Common myeloid progenitor, CD34-positive (primary cell): ENCODE results near the gene TUT4.
A peak's percentile ranks its signal among the peaks of the same experiment; 100 is the strongest.

Experiments
- CTCF ChIA-PET: fragments of 350-600 bp; sonication (Branson Sonifier 250); formaldehyde crosslinking; loops from one replicate; lab custom pipeline; 2021; ENCODE audit warnings: antibody characterized with exemption; lab: Charles Lee
- POLR2A ChIA-PET: fragments of 350-600 bp; sonication (Branson Sonifier 250); formaldehyde crosslinking; loops from one replicate; lab custom pipeline; 2021; ENCODE audit warnings: antibody characterized with exemption; lab: Charles Lee
- DNase-seq, 3 donors: peaks; one replicate each; pipeline versions ENCODE4 v3.0.0 to v3.0.0-alpha.2; 2013
- H3K27ac ChIP-seq, 2 experiments: 1 replicate in 1 of 2; 2 replicates in 1 of 2; pipeline ENCODE4 v1.7.0; 2013; ENCODE audit warnings: inconsistent platforms in 2 of 2, low read length in 2 of 2, mild to moderate bottlenecking in 2 of 2, low read depth in 1 of 2, moderate library complexity in 1 of 2; ENCODE audit not compliant: severe bottlenecking in 2 of 2, insufficient read depth in 1 of 2, poor library complexity in 1 of 2
- H3K27me3 ChIP-seq, 5 experiments: replicated peaks in 2 of 5; 1 replicate in 3 of 5; 2 replicates in 2 of 5; pipeline versions ENCODE4 v1.6.1 to v1.7.0; 2013; ENCODE audit warnings: low read length in 4 of 5, mild to moderate bottlenecking in 2 of 5, moderate library complexity in 2 of 5, inconsistent platforms in 1 of 5; ENCODE audit not compliant: insufficient read depth in 5 of 5, control insufficient read depth in 4 of 5
- H3K36me3 ChIP-seq, 4 experiments: 1 replicate in 2 of 4; 2 replicates in 2 of 4; pipeline versions ENCODE4 v1.6.1 to v1.7.0; 2013; ENCODE audit warnings: low read length in 3 of 4, control low read depth in 1 of 4, mild to moderate bottlenecking in 1 of 4; ENCODE audit not compliant: control insufficient read depth in 4 of 4, insufficient read depth in 4 of 4
- H3K4me1 ChIP-seq, 4 experiments: 1 replicate in 3 of 4; 2 replicates in 1 of 4; pipeline versions ENCODE4 v1.6.1 to v1.7.1; 2013; ENCODE audit warnings: low read length in 3 of 4, mild to moderate bottlenecking in 3 of 4, control low read depth in 1 of 4, inconsistent platforms in 1 of 4, moderate library complexity in 1 of 4; ENCODE audit not compliant: control insufficient read depth in 4 of 4, insufficient read depth in 4 of 4; ENCODE audit errors: control extremely low read depth in 1 of 4
- H3K4me3 ChIP-seq, 7 experiments: 1 replicate in 4 of 7; 2 replicates in 3 of 7; pipeline versions ENCODE4 v1.5.1 to v1.7.0; 2013; ENCODE audit warnings: mild to moderate bottlenecking in 7 of 7, low read length in 6 of 7, moderate library complexity in 6 of 7, inconsistent platforms in 2 of 7, low read depth in 2 of 7, control low read depth in 1 of 7; ENCODE audit not compliant: insufficient read depth in 4 of 7, control insufficient read depth in 1 of 7; ENCODE audit errors: extremely low read depth in 1 of 7
- H3K9me3 ChIP-seq, 5 experiments: 1 replicate in 4 of 5; 2 replicates in 1 of 5; pipeline versions ENCODE4 v1.6.1 to v1.7.1; 2013; ENCODE audit warnings: low read length in 4 of 5, mild to moderate bottlenecking in 2 of 5, inconsistent platforms in 1 of 5, low read depth in 1 of 5, moderate library complexity in 1 of 5; ENCODE audit not compliant: control insufficient read depth in 4 of 5, insufficient read depth in 2 of 5; ENCODE audit errors: control extremely low read depth in 1 of 5
- WGBS: methylation state at CpG from one replicate; pipeline ENCODE4 v1.1.5; 2013; ENCODE audit not compliant: insufficient coverage; 5-methylcytosine and 5-hydroxymethylcytosine counted together

The TUT4 gene

DNA sequence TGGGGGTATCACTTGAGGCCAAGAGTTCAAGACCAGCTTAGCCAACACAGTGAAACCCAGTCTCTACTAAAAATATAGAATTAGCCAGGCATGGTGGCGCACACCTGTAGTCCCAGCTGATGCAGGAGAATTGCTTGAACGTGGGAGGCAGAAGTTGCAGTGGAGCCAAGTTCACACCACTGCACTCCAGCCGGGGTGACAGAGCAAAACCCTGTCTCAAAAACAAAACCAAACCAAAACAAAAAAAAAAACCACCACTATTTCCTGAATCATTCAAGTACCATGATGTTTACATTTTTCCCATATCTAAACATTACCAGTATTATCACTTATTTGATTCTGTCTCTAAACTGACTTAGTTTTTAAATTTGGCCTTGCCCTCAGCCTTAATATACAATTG lies 29.5 kb downstream of the TUT4 start:
- Histone ChIP-seq H3K36me3 (peaks cover 7 to 26% (median 17%) of the 10 kb centered on the region in 4 experiments), H3K4me3 (no peak overlapping the region), H3K9me3 (no peaks in the 10 kb centered on the region), H3K27me3 (no peaks in the 10 kb centered on the region), H3K27ac (no peak overlapping the region), H3K4me1 (peaks cover 0 to 4% (median 3%) of the 10 kb centered on the region in 4 experiments)
- POLR2A ChIA-PET: no interaction called here
- 38% methylated on average over 3 of the region's 3 CpGs for WGBS
- CTCF ChIA-PET: no interaction called here
- peak; percentile 8 to 60 (median 54) for DNase-seq

DNA sequence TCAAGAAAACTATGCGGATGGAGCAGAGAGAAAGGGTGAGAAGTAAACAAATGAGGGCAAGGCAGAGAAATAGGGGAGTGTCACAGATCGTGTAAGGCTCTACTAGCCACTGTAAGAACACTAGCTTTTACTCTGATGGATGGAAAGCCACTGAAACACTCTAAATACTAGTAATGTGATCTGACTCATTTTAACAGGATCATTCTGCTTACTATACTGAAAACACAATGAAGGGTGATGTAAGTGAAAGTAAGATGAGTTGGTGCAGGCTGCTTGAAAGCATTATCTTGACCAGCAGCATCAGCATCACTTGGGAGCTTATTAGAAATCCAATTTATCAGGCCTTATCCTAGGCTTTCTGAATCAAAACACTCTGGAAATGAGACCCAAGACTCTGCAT lies 32.7 kb downstream of the TUT4 start:
- ChIA-PET POLR2A (no interaction called here), CTCF (interaction anchor here (1.3 to 2.1 kb wide), 2 partner anchors 10 to 12 kb away, joined by 4 to 6 read pairs; no protein-coding TSS in a partner anchor)
- DNase-seq: no peak
- Histone ChIP-seq H3K4me1 (peaks cover 0 to 4% (median 3%) of the 10 kb centered on the region in 4 experiments), H3K36me3 (peaks cover 2 to 22% (median 13%) of the 10 kb centered on the region in 4 experiments), H3K4me3 (no peak overlapping the region), H3K27ac (no peak overlapping the region), H3K27me3 (no peaks in the 10 kb centered on the region), H3K9me3 (no peaks in the 10 kb centered on the region)
- 60% methylated on average over 1 of the region's 2 CpGs for WGBS

DNA sequence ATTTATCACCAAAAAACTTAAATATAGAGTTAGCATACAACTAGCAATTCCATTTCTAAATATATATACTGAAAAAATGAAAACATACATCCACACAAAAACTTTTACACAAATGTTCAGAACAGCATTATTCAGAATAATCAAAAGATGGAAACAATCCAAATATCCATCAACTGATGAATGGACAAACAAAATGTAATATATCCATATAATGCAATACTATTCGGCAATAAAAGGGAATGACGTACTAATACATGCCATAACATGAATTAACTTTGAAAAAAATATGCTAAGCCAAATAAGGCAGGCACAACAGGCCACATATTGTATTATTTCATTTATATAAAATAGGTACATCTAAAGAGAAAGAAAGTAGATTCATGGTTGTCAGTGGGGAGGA lies 33.9 kb downstream of the TUT4 start:
- CTCF ChIA-PET: interaction anchor here (1.3 to 2.1 kb wide), 2 partner anchors 10 to 12 kb away, joined by 4 to 6 read pairs; no protein-coding TSS in a partner anchor
- Histone ChIP-seq H3K27me3 (no peaks in the 10 kb centered on the region), H3K36me3 (peaks cover 4 to 20% (median 12%) of the 10 kb centered on the region in 4 experiments), H3K4me1 (peaks cover 0 to 4% (median 3%) of the 10 kb centered on the region in 4 experiments), H3K4me3 (no peak overlapping the region), H3K27ac (no peak overlapping the region), H3K9me3 (no peaks in the 10 kb centered on the region)
- no peak for DNase-seq
- no CpG with 5 or more reads among the region's 2 CpGs for WGBS
- POLR2A ChIA-PET: no interaction called here

DNA sequence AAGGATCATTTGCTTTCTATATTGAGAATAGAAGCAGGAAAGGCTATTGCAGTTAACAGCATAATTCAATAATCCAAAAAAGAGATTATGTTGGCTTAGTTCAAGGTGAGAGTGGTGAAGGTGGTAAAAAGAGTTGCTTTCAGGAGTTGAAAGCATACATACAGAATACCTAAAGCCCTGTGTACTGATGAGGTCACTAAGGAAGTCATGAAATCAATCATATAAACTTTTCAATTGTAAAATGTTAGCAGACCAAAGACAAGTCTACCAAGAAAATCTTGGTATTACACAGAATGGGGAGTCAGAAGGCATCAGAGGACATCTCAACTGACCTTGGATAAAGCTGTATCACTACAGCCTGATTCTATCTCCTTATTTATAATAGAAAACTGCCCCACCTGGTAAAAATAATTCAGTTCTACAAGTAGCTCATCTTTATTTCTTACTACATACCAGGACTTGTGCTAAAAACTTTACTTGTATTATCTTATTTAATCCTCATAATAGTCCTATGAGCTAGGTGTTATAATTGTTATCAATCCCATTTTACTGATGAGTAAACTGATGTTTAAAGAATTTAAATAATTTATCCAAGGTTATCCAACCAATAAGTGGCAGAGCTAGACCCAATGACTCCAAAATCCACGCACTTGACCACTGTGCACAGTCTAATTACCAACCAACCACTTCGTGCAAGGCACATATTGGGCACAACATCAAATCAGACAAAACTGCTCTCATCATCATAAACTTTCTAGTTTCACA lies 40.9 kb downstream of the TUT4 start:
- Histone ChIP-seq H3K27me3 (no peaks in the 10 kb centered on the region), H3K9me3 (no peaks in the 10 kb centered on the region), H3K4me1 (no peaks in the 10 kb centered on the region), H3K4me3 (no peak overlapping the region), H3K27ac (no peak overlapping the region), H3K36me3 (peaks cover 5 to 32% (median 10%) of the 10 kb centered on the region in 4 experiments)
- DNase-seq: no peak
- 100% methylated on average over 1 of the region's 2 CpGs for WGBS
- POLR2A ChIA-PET: no interaction called here
- CTCF ChIA-PET: no interaction called here

DNA sequence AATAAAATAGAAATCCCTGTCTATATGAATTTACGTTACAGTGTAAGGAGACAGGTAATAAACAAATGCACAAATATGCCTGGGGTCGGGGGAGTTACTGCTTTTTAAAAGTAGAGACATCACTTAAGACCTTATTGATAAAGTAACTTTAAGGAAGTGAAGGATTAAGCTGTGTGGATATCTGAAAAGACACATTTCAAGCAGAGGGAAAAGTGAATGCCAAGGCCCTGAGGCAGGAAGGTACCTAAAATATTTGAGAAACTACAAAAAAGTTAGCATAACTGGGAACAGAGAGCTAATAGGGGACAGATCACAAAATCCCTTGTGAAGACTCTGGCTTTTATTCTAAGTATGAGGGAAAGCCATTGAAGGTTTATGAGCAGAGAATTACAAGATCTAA lies 41.5 kb downstream of the TUT4 start:
- Histone ChIP-seq H3K4me1 (no peaks in the 10 kb centered on the region), H3K9me3 (no peaks in the 10 kb centered on the region), H3K4me3 (no peak overlapping the region), H3K27me3 (no peaks in the 10 kb centered on the region), H3K27ac (no peak overlapping the region), H3K36me3 (peaks cover 5 to 35% (median 11%) of the 10 kb centered on the region in 4 experiments)
- no peak for DNase-seq
- ChIA-PET POLR2A (no interaction called here), CTCF (no interaction called here)
- WGBS: 100% methylated on average over 1 of the region's 2 CpGs

DNA sequence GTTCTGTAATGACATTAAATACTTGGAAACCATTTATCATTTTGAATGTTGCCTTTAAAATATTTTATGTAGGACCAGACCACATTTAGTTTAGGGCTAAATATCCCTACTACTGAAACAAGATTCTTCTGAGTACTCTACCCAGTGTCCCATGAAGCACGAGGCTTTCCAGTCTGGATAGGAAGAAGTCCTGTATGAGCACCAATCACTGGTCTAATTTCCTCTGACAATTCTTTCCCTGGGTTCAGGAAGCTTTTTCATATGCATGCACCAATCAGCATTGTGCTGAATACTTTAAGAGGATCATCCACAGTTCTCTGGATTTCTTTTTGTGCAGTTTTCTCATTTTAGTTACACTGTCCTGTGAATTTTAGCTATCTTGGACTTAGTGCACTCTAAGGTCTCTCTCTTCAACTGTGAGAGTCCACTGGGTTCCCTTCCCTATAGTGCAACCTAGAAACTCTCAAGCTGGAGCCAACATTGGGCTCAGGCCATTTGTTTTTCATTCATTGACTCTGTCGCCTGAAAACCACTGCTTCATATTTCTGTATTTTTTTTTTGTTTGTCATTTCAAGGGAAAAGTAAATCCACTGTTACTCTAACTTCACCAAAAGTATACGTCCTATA lies 45.9 kb downstream of the TUT4 start:
- ChIA-PET CTCF (no interaction called here), POLR2A (interaction anchor here (0.6 kb wide), 1 partner anchor 21 kb away, joined by 3 read pairs; no protein-coding TSS in a partner anchor)
- peaks cover 0 to 20% (median 12%) of the 10 kb centered on the region in 4 experiments for H3K36me3 ChIP-seq
- H3K4me3 ChIP-seq: no peak overlapping the region
- H3K27me3 ChIP-seq: no peaks in the 10 kb centered on the region
- H3K4me1 ChIP-seq: no peaks in the 10 kb centered on the region
- H3K27ac ChIP-seq: no peak overlapping the region
- DNase-seq: no peak
- H3K9me3 ChIP-seq: no peaks in the 10 kb centered on the region
- WGBS: 100% methylated on average over 1 of the region's 3 CpGs

DNA sequence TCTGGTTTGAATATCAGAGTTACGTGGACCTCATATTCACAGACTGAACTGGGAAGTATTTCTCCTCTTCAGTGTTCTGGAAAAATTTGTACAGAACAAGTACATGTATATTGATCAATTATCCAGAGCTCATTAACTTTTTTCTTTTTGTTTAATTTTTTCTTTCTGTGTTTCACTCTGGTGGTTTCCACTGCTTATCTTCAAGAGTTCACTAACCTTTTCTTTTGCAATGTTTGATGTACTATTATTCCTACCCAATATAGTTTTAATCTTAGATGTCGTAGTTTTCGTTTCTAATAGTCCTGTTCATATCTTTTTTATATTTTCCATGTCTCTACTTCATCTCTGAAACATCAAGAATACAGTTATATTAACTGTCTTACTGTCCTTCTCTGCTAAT lies 46.5 kb downstream of the TUT4 start:
- H3K4me3 ChIP-seq: no peak overlapping the region
- H3K9me3 ChIP-seq: no peaks in the 10 kb centered on the region
- no peak overlapping the region for H3K27ac ChIP-seq
- 100% methylated on average over 2 of the region's 3 CpGs for WGBS
- ChIA-PET POLR2A (interaction anchor here (0.6 to 0.7 kb wide), 2 partner anchors 20 to 49 kb away, joined by 3 read pairs; no protein-coding TSS in a partner anchor), CTCF (no interaction called here)
- DNase-seq: no peak
- no peaks in the 10 kb centered on the region for H3K27me3 ChIP-seq
- H3K36me3 ChIP-seq: peaks cover 0 to 22% (median 13%) of the 10 kb centered on the region in 4 experiments
- no peaks in the 10 kb centered on the region for H3K4me1 ChIP-seq
